Endometrial microvascular endothelial cells (primary cell): ENCODE data around the gene SLC22A5. TPM values are rescaled to one million over a fixed set of nuclear protein-coding genes. Genes with fewer than 3 reads are reported as not detected.

ENCODE experiments used
- in situ Hi-C: cut with HindIII; loops from 2 replicates; pipeline ENCODE4 v1.10.0; 2017; ENCODE audit warnings: low sequenced_read_pairs, low pct_unique_long_range_greater_than_20kb; ENCODE audit errors: inconsistent ontology term
- total RNA-seq: library from RNA; depleted of rRNA; stranded (reverse); fragments of >200 nt; gene quantifications from one replicate; pipeline ENCODE4 v1.2.3, GENCODE V29; 2015; ENCODE audit errors: inconsistent ontology term

SLC22A5 gene
- total RNA-seq, 1 donor from 2014 or later = 4.1 TPM

DNA sequence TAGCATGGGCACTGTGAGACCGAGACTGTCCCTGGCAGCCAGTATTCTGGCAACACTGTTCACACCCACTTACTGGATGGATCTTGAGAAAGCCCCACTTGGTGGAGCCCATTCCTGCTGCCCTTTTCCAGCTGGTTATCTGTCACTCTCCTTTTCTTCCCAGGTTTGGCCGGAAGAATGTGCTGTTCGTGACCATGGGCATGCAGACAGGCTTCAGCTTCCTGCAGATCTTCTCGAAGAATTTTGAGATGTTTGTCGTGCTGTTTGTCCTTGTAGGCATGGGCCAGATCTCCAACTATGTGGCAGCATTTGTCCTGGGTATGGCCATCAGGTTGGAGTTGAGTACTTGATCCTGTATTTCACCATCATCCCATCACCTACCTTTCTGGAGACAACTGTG, 14.5 kb downstream of the SLC22A5 start:
- in situ Hi-C loops = loop anchor here (25.0 kb wide), 1 partner anchor 478 kb away; the partner anchor contains the start of genes GDF9, LEAP2 and UQCRQ

DNA sequence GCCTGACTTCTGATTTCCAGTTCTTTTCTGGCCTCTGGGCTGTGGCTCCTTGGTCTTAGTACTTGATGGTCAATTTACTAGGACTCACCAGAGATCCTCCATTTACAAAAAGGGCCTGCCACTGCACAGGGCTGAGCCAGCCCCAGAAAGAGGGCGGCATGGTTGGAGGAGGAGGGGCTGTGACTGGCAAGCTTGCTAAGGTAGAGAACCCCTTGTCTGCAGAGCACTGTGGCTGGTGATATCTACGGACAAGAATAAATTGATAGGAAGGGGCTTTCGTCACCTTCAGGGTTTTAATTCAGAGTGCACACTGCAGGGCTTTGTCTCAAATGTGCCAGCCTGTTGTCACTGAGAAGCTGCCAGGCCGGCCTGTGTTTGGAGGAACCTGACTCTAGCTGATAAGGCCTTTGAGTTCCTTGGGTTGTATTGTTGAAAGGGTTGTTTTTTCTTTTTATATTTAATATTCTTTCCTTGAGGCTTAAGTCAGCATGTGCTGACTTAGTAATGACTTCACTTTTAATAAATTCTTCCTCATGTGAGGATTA, 15.1 kb downstream of the SLC22A5 start:
- in situ Hi-C loops = loop anchor here (25.0 kb wide), 1 partner anchor 478 kb away; the partner anchor contains the start of genes GDF9, LEAP2 and UQCRQ

DNA sequence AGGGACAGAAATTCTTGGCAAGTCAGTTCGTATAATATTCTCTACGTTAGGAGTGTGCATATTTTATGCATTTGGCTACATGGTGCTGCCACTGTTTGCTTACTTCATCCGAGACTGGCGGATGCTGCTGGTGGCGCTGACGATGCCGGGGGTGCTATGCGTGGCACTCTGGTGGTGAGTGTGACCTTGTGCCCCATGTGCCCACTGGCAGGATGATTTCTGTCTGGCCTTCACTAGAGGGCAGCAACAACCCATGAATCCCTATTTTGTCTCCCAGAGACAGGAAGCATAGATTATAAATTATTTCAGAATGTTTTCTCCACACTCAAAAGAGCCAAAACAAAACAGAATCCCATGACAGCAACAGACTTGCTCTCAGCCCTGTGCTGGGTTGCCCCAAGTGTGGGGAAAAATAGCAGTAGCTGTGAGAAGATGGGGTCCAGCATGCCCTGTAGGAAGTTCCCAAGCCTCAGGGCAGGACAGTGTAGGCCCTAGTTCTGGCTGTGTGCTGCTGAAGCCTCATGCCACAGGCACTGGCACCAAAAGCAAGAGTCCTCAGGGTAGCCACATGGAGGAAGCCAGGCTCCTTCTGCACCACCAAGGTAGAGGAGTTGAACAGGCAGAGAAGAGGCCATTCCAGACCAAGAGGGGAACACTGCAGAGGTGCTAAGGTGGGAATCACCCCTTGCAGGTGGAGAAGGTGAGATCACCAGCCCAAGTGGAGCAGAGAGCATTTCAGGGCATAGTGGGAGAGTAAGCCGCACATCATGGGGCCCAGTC, 16.0 kb downstream of the SLC22A5 start:
- in situ Hi-C loops = loop anchor here (25.0 kb wide), 1 partner anchor 477 kb away; the partner anchor contains the start of genes GDF9, LEAP2 and UQCRQ

DNA sequence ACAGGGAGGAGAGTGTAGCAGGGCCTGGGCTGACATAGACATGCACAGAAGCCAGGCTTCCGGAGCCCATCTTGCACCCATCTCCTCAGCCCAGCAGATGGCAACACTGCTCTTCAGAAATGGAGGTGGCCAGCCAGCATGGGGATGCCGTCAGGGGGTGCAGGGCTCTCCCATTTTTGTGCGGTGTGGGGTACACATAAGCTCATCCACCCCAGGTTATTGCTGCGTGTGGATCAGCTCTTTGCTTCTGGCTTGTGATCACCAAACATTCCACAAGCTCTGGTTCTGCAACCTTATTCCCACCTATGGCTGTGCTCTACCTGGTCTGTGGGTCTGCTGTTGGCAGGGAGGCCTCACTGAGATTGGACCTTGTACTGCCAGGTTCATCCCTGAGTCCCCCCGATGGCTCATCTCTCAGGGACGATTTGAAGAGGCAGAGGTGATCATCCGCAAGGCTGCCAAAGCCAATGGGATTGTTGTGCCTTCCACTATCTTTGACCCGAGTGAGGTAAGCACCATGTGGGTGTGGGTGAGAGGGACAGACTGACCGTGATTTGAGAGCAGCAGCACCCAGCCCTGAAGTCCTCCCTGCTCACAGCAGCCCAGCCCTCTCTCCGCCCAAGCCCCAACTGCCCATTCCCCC, 17.3 kb downstream of the SLC22A5 start:
- in situ Hi-C loops = loop anchor here (25.0 kb wide), 1 partner anchor 476 kb away; the partner anchor contains the start of genes GDF9, LEAP2 and UQCRQ

DNA sequence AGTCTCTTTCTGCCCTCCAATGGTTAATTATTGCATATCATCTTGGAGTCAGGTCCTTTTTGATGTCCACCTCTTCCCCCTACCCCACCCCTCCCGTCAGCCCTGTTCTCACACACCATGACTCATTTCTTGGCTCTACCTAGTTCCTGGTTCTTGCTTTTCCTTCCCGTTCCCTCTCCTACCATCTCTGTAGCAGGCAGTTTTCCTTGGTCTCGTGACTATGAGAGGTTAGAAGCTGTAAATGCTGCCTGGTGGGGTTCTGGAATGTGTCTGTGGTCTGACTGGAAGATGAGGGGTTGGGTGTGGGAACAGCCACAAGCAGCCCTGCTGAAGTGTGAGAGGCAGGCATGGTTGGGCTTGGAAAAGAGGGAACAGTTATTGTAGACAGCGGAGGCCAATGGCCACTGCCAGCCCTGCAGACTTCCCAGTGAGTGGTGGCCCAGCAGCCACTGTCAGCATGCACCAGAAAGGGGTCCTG, 18.2 kb downstream of the SLC22A5 start:
- in situ Hi-C loops = loop anchor here (25.0 kb wide), 1 partner anchor 475 kb away; the partner anchor contains the start of genes GDF9, LEAP2 and UQCRQ

DNA sequence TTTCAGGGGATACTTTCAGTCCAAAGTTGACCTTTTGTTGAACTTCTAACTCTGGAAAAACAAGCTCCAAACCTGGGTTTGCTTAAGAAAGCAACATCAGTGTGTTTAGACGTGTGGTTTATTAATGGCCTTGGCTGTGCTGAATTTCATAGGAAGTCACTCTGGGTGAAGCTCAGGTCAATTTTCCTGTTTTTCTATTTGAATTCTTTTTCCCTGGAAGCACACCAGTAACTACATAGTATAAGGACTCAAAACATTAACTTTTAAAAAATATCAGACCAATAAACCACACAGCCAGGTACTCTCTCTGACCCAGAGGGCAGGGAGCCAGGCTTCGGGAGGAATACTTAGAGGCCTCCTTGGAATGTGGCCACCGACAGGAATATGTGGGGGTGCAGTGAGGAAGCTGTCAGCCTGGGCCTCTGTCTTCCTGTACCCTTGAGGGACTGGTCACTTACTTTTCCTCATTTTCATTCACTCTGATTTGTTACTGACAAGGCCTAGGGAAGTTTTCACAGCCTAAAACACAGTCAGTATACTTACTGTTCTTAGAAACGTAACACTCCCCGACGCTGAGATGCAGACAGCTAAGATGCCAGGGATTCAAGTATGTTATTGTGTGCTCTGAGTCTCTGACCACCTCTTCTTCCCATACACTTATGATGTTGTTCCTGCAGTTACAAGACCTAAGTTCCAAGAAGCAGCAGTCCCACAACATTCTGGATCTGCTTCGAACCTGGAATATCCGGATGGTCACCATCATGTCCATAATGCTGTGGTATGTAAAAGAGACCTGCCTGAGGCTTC, 18.9 kb downstream of the SLC22A5 start:
- in situ Hi-C loops = loop anchor here (25.0 kb wide), 1 partner anchor 474 kb away; the partner anchor contains the start of genes GDF9, LEAP2 and UQCRQ

DNA sequence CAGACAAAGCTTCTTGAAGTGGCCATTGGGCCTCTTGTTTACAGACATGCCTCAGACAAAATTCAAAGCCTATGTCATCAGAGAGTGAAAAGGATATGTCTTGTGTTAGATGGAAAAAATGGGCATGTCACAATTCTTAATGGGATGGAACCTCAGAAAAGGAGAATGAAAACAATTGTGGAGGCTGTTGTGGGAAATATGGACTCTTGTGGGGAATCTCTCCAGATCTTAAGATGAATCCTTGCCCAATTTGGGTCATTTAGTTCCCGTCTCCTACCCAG, 19.5 kb downstream of the SLC22A5 start:
- in situ Hi-C loops = loop anchor here (25.0 kb wide), 1 partner anchor 473 kb away; the partner anchor contains the start of genes GDF9, LEAP2 and UQCRQ

DNA sequence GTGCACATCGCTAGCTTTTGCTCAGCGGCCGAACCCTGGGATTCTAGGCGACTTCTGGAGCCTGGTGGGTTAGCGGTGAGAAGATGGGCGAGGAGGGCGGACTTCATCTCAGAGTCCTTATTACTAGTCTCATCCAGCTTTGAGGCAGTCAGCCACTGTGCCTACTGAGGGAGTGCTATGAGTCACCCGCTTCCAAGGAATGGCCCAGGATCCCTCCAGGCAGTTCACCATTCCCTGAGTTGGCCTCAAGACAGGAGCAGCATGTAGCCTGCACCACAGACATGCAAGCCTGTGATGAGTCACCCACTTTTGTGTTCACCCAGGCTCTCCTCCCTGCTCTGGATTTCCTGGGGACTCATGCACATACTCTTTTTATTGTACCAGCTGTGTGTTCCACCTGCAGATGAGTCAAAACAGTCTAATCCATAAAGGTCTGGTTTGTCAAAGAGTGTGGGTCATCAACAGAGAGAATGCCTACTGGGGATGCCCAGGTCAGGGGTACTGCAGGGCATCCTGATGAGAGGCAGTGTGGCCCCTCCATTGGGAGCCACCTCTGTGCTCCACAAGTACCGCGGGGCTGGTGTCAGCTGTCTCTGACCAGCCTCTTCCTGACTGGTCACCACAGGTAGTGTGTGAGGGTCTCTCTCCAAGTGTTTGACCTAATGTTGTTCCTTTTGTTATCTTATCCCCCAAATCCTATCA, 20.2 kb downstream of the SLC22A5 start:
- in situ Hi-C loops = loop anchor here (25.0 kb wide), 1 partner anchor 473 kb away; the partner anchor contains the start of genes GDF9, LEAP2 and UQCRQ

DNA sequence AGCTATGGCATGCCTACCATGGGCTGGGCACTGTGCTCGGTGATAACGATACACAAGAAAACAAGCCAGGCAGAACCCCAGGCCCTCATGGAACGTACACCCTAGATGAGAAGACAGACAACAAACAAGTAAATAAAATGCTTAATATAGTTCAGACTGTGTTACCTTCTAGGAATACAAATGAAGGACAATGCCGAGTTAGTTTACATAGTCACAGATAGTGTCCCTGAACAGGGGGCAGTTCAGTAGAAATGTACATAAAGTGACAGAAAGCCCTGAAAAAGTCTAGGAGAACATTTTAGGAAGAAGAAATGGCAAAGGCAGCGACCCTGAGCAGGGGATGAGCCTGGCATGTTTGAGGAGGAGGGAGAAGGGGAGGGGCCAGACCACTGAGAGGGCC, 21.7 kb downstream of the SLC22A5 start:
- in situ Hi-C loops = loop anchor here (25.0 kb wide), 1 partner anchor 471 kb away; the partner anchor contains the start of genes GDF9, LEAP2 and UQCRQ

DNA sequence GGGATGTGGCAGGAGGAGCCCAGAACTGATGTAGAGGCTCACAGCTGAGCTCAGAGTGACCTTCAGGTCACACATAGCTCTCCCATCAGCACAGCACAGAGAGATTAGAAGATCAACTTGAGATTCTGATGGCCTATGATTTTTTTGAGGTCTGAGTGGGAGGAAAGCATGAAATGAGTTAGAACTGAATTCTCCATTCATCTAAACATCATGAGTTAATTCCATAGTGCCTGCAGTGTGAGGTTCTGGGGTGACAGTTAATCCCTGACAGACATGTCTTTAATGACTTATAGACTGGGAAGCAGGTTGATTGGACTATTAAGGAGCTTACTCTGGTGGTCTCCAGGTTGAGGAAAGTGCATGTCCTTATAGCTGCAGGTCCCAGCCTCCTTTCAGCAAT, 22.4 kb downstream of the SLC22A5 start:
- in situ Hi-C loops = loop anchor here (25.0 kb wide), 1 partner anchor 470 kb away; the partner anchor contains the start of genes GDF9, LEAP2 and UQCRQ

DNA sequence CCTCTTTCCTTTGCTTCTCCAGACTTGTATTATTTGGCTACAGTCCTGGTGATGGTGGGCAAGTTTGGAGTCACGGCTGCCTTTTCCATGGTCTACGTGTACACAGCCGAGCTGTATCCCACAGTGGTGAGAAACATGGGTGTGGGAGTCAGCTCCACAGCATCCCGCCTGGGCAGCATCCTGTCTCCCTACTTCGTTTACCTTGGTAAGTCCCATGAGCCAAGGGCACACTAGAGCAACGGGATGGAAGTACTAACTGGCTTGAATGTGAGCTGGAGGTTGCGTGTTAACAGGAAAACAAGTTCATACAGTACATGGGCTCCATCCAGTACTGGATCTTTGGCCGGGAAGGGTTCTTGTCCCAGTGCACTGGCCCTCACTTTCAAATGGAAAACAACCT, 22.9 kb downstream of the SLC22A5 start:
- in situ Hi-C loops = loop anchor here (25.0 kb wide), 1 partner anchor 470 kb away; the partner anchor contains the start of genes GDF9, LEAP2 and UQCRQ

DNA sequence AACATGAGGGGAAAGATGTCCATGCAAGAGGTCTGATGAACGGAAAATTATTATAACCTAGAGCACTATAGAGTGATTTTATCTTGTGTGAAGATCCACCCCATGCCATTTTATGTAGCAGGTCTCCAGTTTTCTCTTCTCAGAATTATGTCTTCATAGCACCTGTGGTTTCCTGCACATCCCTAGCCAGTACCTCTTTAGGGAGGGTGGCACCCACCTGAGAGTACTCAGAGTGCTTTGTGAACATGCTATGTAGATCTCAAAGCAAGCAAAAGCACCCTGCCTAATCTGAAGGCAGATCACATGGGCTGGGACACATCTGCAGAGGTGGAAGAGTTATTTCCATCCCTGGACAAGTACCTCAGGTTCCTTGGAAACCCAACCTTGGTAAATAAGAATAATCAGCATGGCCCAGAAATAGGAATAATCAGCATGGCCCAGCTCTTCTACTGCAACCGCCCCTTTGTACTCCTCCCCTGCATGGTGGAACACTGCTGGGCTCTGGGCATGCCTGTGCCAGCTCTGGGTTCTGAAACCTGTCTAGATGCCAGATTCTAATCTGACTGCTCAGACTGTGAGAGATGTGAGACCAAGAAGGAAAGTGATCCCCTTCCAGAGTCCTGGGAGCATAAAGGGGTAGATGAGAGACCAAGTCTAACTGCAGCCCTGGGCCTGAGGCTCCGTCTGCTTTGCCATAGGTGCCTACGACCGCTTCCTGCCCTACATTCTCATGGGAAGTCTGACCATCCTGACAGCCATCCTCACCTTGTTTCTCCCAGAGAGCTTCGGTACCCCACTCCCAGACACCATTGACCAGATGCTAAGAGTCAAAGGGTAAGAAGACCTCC, 23.7 kb downstream of the SLC22A5 start:
- in situ Hi-C loops = loop anchor here (25.0 kb wide), 1 partner anchor 469 kb away; the partner anchor contains the start of genes GDF9, LEAP2 and UQCRQ

DNA sequence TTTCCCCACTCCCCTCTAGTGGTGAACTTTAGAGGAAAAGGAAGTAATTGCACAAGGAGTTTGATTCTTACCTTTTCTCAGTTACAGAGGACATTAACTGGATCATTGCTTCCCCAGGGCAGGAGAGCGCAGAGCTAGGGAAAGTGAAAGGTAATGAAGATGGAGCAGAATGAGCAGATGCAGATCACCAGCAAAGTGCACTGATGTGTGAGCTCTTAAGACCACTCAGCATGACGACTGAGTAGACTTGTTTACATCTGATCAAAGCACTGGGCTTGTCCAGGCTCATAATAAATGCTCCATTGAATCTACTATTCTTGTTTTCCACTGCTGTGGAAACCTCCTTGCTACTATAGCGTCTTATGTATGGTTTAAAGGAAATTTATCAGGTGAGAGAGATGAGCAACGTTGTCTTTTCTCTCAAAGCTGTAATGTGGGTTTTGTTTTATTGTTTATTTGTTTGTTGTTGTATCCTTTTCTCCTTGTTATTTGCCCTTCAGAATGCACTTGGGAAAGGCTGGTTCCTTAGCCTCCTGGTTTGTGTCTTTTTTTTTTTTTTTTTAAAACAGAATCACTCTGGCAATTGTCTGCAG, 25.3 kb downstream of the SLC22A5 start:
- in situ Hi-C loops = loop anchor here (25.0 kb wide), 1 partner anchor 468 kb away; the partner anchor contains the start of genes GDF9, LEAP2 and UQCRQ

DNA sequence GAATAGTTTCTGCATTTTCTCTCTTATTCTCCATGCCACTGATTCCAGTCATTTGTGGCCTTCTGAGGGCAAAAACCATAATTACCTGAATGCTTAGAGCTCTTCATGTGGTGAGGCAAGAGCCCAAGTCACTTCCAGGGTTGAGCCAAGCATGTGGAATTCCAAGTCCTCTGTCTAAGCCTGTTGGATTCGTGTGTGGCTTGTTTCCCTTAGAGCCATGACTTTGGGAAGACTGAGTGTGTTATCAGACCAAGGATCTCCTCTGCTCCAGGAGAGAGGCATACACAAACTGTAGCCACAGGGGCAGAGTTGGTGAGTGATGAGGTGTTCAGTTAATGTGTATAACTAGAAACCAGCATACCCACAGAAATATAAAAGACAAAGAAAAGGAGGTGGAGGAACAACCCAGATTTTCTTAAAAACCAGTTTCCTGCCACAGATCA, 27.1 kb downstream of the SLC22A5 start:
- in situ Hi-C loops = loop anchor here (25.0 kb wide), 1 partner anchor 466 kb away; the partner anchor contains the start of genes GDF9, LEAP2 and UQCRQ

DNA sequence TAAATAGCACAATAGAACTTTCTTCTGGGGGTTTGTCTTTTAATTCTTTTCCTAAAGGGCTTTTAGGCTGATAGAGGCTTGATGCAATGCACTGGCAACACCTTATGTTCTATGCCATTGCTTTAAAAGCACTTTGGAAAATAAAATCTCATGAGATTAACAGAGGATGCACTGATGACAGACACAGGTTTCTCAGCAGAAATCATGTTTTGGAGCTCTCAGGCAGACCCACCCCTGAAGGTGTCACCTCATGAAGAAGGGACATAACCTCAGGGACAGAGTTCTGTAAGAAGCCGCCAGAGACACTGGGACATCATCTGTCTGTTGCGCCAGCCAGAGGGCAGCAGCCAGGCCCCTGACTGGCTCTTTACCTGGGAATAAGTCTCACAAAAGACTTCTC, 27.7 kb downstream of the SLC22A5 start:
- in situ Hi-C loops = loop anchor here (25.0 kb wide), 1 partner anchor 465 kb away; the partner anchor contains the start of genes GDF9, LEAP2 and UQCRQ
